HCT116 (cell line): Measurements from ENCODE around the gene CYP2U1. TPM values are rescaled to one million over a fixed set of nuclear protein-coding genes. Genes with fewer than 3 reads are reported as not detected.

Experiments
- ATAC-seq: fragments of 200-7000 bp; cut with Tn5 transposase; 2 replicates; pipeline ENCODE4 v1.9.1; 2020; ENCODE audit warnings: mild to moderate bottlenecking, moderate library complexity
- BruUV-seq: library from RNA; stranded (reverse); fragments of 400-500 nt; replicated peaks from 2 replicates; lab custom pipeline; 2021; lab: Mats Ljungman, UMichigan
- CTCF ChIA-PET: fragments of 300-600 bp; sonication (Branson Sonifier 250); formaldehyde crosslinking; loops from one replicate; lab custom pipeline; 2021; ENCODE audit warnings: antibody characterized with exemption; lab: Charles Lee
- POLR2A ChIA-PET: fragments of 300-600, 350-600 bp; sonication (Branson Sonifier 250); formaldehyde crosslinking; loops from one replicate; lab custom pipeline; 2021; ENCODE audit warnings: antibody characterized with exemption; lab: Charles Lee
- RAD21 ChIA-PET, 2 experiments: fragments of 300-600 bp; sonication (Branson Sonifier 250); formaldehyde crosslinking; loops; one replicate each; lab custom pipeline; 2023; ENCODE audit warnings: low total read pairs in 2 of 2; ENCODE audit not compliant: uncharacterized antibody in 2 of 2, unreplicated experiment in 2 of 2, low non-redundant PET in 1 of 2; lab: Charles Lee
- DNase-seq: peaks from one replicate; pipeline ENCODE4 v3.0.0-alpha.2; 2010; ENCODE audit warnings: low read depth, low spot score
- H2AFZ ChIP-seq: fragments of 200-600 bp; shearing (Covaris generic), sonication (generic); 2 replicates; pipeline ENCODE4 v1.6.1; 2017; ENCODE audit warnings: low read depth, mixed run types, mixed read lengths, antibody characterized with exemption, low read length; ENCODE audit not compliant: poor library complexity, severe bottlenecking
- H3K27ac ChIP-seq: 2 replicates; pipeline ENCODE4 v1.5.1; 2012; ENCODE audit warnings: low read depth, low read length
- H3K27me3 ChIP-seq: fragments of 200-600 bp; sonication (generic); 2 replicates; pipeline ENCODE4 v1.6.1; 2016; ENCODE audit warnings: mixed run types, low read length, mixed read lengths; ENCODE audit not compliant: insufficient read depth
- H3K36me3 ChIP-seq, 2 experiments: fragments of 200-500 bp in 1 of 2; fragments of 200-600 bp in 1 of 2; sonication (Bioruptor generic) in 1 of 2; sonication (generic) in 1 of 2; 2 replicates each; pipeline versions ENCODE4 v1.5.1 to v1.6.1; 2014 to 2016; ENCODE audit warnings: low read length in 2 of 2, inconsistent platforms in 1 of 2, mixed read lengths in 1 of 2, mixed run types in 1 of 2; ENCODE audit not compliant: insufficient read depth in 2 of 2, control insufficient read depth in 1 of 2
- H3K4me1 ChIP-seq, 2 experiments: fragments of 200-600 bp in 1 of 2; sonication (generic) in 1 of 2; 2 replicates each; pipeline versions ENCODE4 v1.5.1 to v1.6.1; 2012 to 2017; ENCODE audit warnings: low read length in 2 of 2, inconsistent platforms in 1 of 2, mild to moderate bottlenecking in 1 of 2, mixed read lengths in 1 of 2, mixed run types in 1 of 2, moderate library complexity in 1 of 2; ENCODE audit not compliant: insufficient read depth in 2 of 2, control insufficient read depth in 1 of 2
- H3K4me2 ChIP-seq: fragments of 200-600 bp; sonication (generic); 2 replicates; pipeline ENCODE4 v1.6.1; 2017; ENCODE audit warnings: mixed run types, low read length, mixed read lengths
- H3K4me3 ChIP-seq, 2 experiments: fragments of 200-600 bp in 1 of 2; sonication (generic) in 1 of 2; replicated peaks in 1 of 2; 2 replicates each; pipeline ENCODE4 v1.5.1; 2011 to 2016; ENCODE audit warnings: low read length in 2 of 2, control low read depth in 1 of 2, low read depth in 1 of 2, mild to moderate bottlenecking in 1 of 2, mixed read lengths in 1 of 2, mixed run types in 1 of 2
- H3K79me2 ChIP-seq: fragments of 200-600 bp; sonication (generic); 2 replicates; pipeline ENCODE4 v1.6.1; 2017; ENCODE audit warnings: mild to moderate bottlenecking, mixed run types, low read length, moderate library complexity, mixed read lengths; ENCODE audit not compliant: insufficient read depth
- H3K9ac ChIP-seq: fragments of 200-600 bp; sonication (generic); 2 replicates; pipeline ENCODE4 v1.6.1; 2016; ENCODE audit warnings: low read length, mixed read lengths
- H3K9me2 ChIP-seq: fragments of 200-600 bp; sonication (generic), shearing (Covaris generic); 2 replicates; pipeline ENCODE4 v1.6.1; 2017; ENCODE audit warnings: mixed run types, mild to moderate bottlenecking, moderate library complexity; ENCODE audit not compliant: insufficient read depth
- H3K9me3 ChIP-seq, 2 experiments: fragments of 200-500 bp in 1 of 2; fragments of 200-600 bp in 1 of 2; sonication (Bioruptor generic) in 1 of 2; sonication (generic) in 1 of 2; 2 replicates each; pipeline ENCODE4 v1.6.1; 2014 to 2017; ENCODE audit warnings: low read length in 2 of 2, mixed read lengths in 2 of 2, inconsistent platforms in 1 of 2, low read depth in 1 of 2, mild to moderate bottlenecking in 1 of 2, mixed run types in 1 of 2, moderate library complexity in 1 of 2; ENCODE audit not compliant: control insufficient read depth in 1 of 2, insufficient read depth in 1 of 2
- H4K20me1 ChIP-seq: fragments of 200-600 bp; sonication (generic), shearing (Covaris generic); 2 replicates; pipeline ENCODE4 v1.6.1; 2017; ENCODE audit warnings: mixed run types, mild to moderate bottlenecking, moderate library complexity; ENCODE audit not compliant: insufficient read depth
- ATF3 ChIP-seq: IDR thresholded peaks from 2 replicates; pipeline ENCODE4 v1.6.1; 2012
- CBX3 ChIP-seq: IDR thresholded peaks from 2 replicates; pipeline ENCODE4 v1.6.1; 2012; ENCODE audit warnings: low read depth
- CEBPB ChIP-seq: IDR thresholded peaks from 2 replicates; pipeline ENCODE4 v1.6.1; 2012; ENCODE audit warnings: low read depth
- CTCF ChIP-seq, 3 experiments: fragments of 200-600 bp in 1 of 3; sonication (generic) in 1 of 3; IDR thresholded peaks in 2 of 3; conservative IDR thresholded peaks in 1 of 3; 2 replicates each; pipeline ENCODE4 v1.5.1; 2012 to 2017; ENCODE audit warnings: low read depth in 2 of 3, low read length in 2 of 3, antibody characterized with exemption in 1 of 3, borderline replicate concordance in 1 of 3, control low read depth in 1 of 3, mild to moderate bottlenecking in 1 of 3, mixed read lengths in 1 of 3, mixed run types in 1 of 3, moderate library complexity in 1 of 3; ENCODE audit not compliant: insufficient read depth in 1 of 3
- EGR1 ChIP-seq: IDR thresholded peaks from 2 replicates; pipeline ENCODE4 v1.6.1; 2012; ENCODE audit warnings: low read depth
- ELF1 ChIP-seq: IDR thresholded peaks from 2 replicates; pipeline ENCODE4 v1.6.1; 2012; ENCODE audit warnings: low read depth, borderline replicate concordance
- EZH2phosphoT487 ChIP-seq: fragments of 200-600 bp; IDR thresholded peaks from 2 replicates; pipeline ENCODE4 v1.6.1; 2018; ENCODE audit warnings: antibody characterized with exemption, borderline replicate concordance
- FOSL1 ChIP-seq: IDR thresholded peaks from 2 replicates; pipeline ENCODE4 v1.6.1; 2012; ENCODE audit warnings: low read depth
- JUND ChIP-seq: IDR thresholded peaks from 2 replicates; pipeline ENCODE4 v1.6.1; 2012
- MAX ChIP-seq: IDR thresholded peaks from 2 replicates; pipeline ENCODE4 v1.6.1; 2012
- POLR2A ChIP-seq: IDR thresholded peaks from 2 replicates; pipeline ENCODE4 v1.7.0; 2011; ENCODE audit warnings: borderline replicate concordance; ENCODE audit not compliant: insufficient read depth, insufficient read length; ENCODE audit errors: extremely low read depth
- POLR2AphosphoS5 ChIP-seq: IDR thresholded peaks from 2 replicates; pipeline ENCODE4 v1.6.1; 2011; ENCODE audit warnings: mild to moderate bottlenecking, low read depth, low read length, moderate library complexity
- RAD21 ChIP-seq: IDR thresholded peaks from 2 replicates; pipeline ENCODE4 v1.6.1; 2012; ENCODE audit warnings: low read depth, mild to moderate bottlenecking
- REST ChIP-seq: IDR thresholded peaks from 2 replicates; pipeline ENCODE4 v1.6.1; 2012; ENCODE audit warnings: low read depth
- SIN3A ChIP-seq: IDR thresholded peaks from 2 replicates; pipeline ENCODE4 v1.6.1; 2012; ENCODE audit warnings: low read depth
- SP1 ChIP-seq: IDR thresholded peaks from 2 replicates; pipeline ENCODE4 v1.6.1; 2012; ENCODE audit warnings: low read depth
- TCF7L2 ChIP-seq: IDR thresholded peaks from 2 replicates; pipeline ENCODE4 v1.7.0; 2011; ENCODE audit warnings: borderline replicate concordance, inconsistent platforms; ENCODE audit not compliant: insufficient read depth, insufficient read length; ENCODE audit errors: extremely low read depth
- YY1 ChIP-seq: IDR thresholded peaks from 2 replicates; pipeline ENCODE4 v1.6.1; 2011; ENCODE audit warnings: low read length, low read depth, moderate library complexity, mild to moderate bottlenecking; ENCODE audit not compliant: insufficient replicate concordance; ENCODE audit errors: extremely low read depth
- ZBTB33 ChIP-seq: IDR thresholded peaks from 2 replicates; pipeline ENCODE4 v1.6.1; 2011; ENCODE audit warnings: mild to moderate bottlenecking, low read length, moderate library complexity; ENCODE audit not compliant: insufficient replicate concordance; ENCODE audit errors: extremely low read depth
- ZNF274 ChIP-seq: fragments of 200-500 bp; sonication (Bioruptor generic); IDR thresholded peaks from 2 replicates; pipeline ENCODE4 v1.6.1; 2014; ENCODE audit warnings: mild to moderate bottlenecking, low read depth, low read length, inconsistent platforms
- intact Hi-C: fragments of 100-400 bp; cut with micrococcal nuclease; formaldehyde crosslinking; loops from 2 replicates; pipeline ENCODE4 v1.10.0; 2022
- total RNA-seq: library from RNA; stranded (reverse); gene quantifications from one replicate; pipeline ENCODE4 v1.2.1, GENCODE V29; 2021; ENCODE audit not compliant: unreplicated experiment

CYP2U1 gene
- total RNA-seq, 1 experiment from 2014 or later, result 4.0 TPM

GRCh38 chr4:107891299-107891698, 40.0 kb upstream of the CYP2U1 start:
- no peaks in the 10 kb centered on the region for H3K27me3 ChIP-seq
- no peak overlapping the region for H3K4me3 ChIP-seq
- CTCF ChIA-PET, result no interaction called here
- peaks cover 4 to 9% of the 10 kb centered on the region in 2 experiments; a peak in 3 of 4 replicates for H3K9me3 ChIP-seq
- H3K36me3 ChIP-seq, result no peaks in the 10 kb centered on the region; a peak in 1 of 4 replicates
- H2AFZ ChIP-seq, result no peak overlapping the region
- no peak overlapping the region for H3K27ac ChIP-seq
- RAD21 ChIA-PET, result no interaction called here
- TF ChIP-seq TCF7L2 (no peak), POLR2AphosphoS5 (no peak), RAD21 (no peak), ZNF274 (no peak), SIN3A (no peak), REST (no peak), POLR2A (no peak), ZBTB33 (no peak), ATF3 (no peak), EGR1 (no peak), ELF1 (no peak), FOSL1 (no peak), CTCF (IDR thresholded peaks at IDR 0.05 in 2 of 3, conservative IDR thresholded peaks at IDR 0.05 in 1 of 3; ENCODE audit: borderline replicate concordance in 1 of 3, insufficient read depth in 1 of 3, low read depth in 2 of 3, low read length in 2 of 3) (no peak), JUND (no peak), CEBPB (no peak), EZH2phosphoT487 (no peak), MAX (no peak), SP1 (no peak), CBX3 (no peak), YY1 (no peak)
- ATAC-seq (no peak), DNase-seq (no peak)
- no peaks in the 10 kb centered on the region for H3K9me2 ChIP-seq
- BruUV-seq, result no TSS peak
- intact Hi-C loops, result no loop called here
- POLR2A ChIA-PET, result no interaction called here
- H3K4me1 ChIP-seq, result peaks cover 6 to 14% of the 10 kb centered on the region in 2 experiments
- no peaks in the 10 kb centered on the region for H3K79me2 ChIP-seq
- no peak overlapping the region for H3K9ac ChIP-seq
- H4K20me1 ChIP-seq, result no peaks in the 10 kb centered on the region
- no peak overlapping the region for H3K4me2 ChIP-seq
